NB4 (cell line): ENCODE data around the gene SMIM22.

Experiments used
- CTCF ChIP-seq: IDR thresholded peaks from one replicate; pipeline ENCODE4 v1.5.1; 2012; ENCODE audit warnings: low read depth, low read length
- MAX ChIP-seq: IDR thresholded peaks from 2 replicates; pipeline ENCODE4 v1.6.1; 2011; ENCODE audit warnings: low read depth, low read length
- POLR2A ChIP-seq: IDR thresholded peaks from 2 replicates; pipeline ENCODE4 v1.6.1; 2011; ENCODE audit warnings: mild to moderate bottlenecking; ENCODE audit not compliant: insufficient read length; ENCODE audit errors: extremely low read depth

GRCh38 chr16:4792951-4793513, 2.1 kb upstream of the SMIM22 start:
- TF ChIP-seq MAX (no peak), CTCF (no peak), POLR2A (no peak)
